HG03196 (cell line): ENCODE measurements around the gene ARPP21.
A peak's percentile ranks its signal among the peaks of the same experiment; 100 is the strongest.

Experiments used
- ATAC-seq: cut with Tn5 transposase; IDR thresholded peaks from one replicate; pipeline ENCODE4 v1.9.1; 2021; ENCODE audit not compliant: unreplicated experiment

The ARPP21 gene

DNA sequence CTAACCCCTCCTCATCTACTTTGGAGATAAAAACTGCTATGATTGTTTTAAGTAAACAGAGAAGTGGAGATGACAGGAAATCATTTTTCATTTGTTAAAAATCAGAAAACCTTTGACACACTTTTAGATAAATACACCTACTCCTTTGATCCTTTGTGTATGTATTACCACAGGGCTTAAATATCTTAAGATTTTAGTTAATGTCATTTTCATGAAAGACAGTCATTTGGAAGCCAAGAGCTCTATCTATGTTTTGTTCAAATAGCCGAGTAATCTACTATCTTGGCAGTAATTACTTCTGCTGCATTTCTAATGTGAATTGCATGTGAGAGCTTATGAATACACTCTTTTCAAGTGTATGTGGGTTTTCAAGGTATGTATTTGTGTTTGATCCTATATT is 2.0 kb downstream of the ARPP21 start:
- ATAC-seq, result no peak

DNA sequence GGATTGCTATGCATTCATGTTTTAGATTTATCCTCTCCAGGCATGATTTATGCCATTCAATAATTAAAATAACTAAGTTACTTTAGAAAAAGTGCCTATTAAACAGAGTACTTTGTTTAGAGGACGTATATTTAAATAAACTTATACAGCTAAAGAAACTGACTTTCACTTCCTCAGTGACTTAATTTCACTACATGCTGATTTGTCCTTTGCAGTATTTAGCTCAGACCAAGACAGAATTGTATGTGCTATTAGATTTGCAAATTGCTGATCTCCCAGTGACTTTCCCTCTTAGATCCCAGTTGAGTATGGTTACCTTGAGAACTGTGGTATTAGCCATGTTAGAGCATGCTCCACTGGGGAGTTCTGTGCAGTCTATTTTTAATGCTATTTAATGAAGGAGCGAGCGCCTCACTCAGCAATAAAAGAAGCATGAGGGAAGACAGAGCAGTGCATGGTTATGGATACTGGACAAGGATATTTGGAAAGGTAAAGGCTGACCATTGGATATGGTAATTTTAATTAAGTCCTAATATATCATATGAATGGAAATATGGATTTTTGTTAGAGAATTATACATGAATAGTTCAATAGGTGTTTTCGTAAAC is 2.7 kb downstream of the ARPP21 start:
- no peak for ATAC-seq

DNA sequence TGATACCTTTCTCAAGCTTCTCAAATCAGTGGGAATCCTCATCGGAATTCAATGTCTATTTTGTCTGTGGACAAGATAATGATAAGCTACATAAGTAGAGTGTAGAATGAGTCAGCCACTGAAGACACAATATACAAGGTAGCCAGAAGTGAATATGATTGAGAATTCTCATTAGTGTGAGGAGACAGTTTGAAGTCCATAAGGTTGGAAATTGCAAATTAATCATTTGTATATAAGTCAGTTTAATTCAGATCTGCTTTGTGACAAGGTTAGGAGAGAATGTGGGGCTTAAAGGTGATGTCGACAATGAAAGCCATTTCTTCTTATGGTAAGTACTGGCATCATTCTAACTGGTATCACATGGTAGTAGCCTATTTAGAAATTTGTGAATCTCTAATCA is 4.2 kb downstream of the ARPP21 start:
- no peak for ATAC-seq

DNA sequence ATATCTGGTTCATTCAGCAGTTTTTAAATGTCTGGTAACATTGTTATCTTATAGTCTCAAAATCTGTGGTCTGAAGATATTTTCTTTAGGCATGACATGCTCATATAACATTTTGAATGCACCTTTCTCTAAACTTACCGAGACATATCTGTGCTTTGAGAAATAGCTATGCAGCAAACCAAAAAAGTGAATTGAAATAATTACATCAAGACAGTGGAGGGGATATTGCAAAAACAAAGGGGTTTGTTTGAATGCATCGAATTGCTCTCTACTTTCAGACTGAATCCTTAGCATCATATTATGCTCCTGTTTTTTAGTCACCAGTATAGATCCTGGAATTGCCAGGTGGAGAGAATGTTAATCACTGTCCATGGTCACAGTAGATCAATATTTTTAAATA is 5.1 kb downstream of the ARPP21 start:
- ATAC-seq, result no peak

DNA sequence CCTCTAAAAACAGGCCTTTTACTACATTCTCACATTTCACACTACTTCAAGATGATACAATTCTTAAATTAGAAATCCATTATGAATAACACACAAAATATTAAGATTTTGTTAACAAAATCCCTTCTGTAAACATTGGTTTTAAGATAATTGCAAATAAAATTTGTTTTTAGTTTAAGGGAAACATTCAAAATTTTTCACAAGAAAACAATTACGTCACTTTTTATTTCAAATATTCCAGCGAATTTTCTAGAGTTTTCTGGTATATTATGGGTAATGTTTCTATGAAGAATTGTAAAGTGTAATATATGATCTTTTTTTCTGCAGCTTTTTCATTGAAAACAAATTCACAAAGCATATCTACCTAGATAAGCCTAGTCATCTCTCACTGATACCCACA is 5.9 kb downstream of the ARPP21 start:
- no peak for ATAC-seq

DNA sequence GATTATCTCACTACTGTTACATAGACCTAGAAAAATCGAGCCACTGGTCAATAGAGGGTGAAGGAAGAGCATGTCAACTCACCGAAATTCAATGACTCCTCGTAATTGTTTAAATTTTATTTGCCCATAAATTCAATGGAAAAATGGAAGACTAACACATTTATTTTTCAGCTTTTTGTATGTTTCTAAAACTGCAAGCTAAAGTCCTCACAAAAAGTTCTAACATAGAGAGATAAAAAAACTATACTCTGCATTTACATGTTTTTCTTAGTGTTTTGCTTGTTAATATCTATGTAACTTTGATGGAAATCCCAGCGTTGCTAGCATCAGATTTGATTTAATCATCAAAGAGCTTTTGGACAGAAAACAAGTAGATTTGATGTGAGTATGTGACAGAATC is 6.8 kb downstream of the ARPP21 start:
- ATAC-seq, result no peak

- ATAC-seq, result no peak
These were observed 8.1 kb downstream of the ARPP21 start for GRCh38 chr3:35647461-35647860.

DNA sequence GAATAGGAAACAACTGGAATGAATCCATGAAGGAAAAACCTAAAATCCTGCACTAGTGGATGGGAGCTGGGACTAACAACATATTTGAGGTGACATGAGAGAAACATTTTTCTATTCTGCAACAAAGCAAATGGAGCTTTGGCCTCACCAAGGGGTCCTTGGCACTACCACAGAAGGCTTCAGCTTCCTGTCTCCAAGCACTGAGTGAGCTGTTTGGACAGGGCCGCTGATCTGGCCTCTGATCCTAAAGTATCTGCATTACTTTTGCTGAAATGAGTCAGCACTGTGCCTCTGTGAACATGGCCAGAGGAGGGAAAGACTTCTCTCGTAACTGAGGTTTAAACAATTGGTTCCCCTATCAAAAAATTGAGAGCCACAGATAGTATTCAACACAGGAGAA is 9.0 kb downstream of the ARPP21 start:
- no peak for ATAC-seq

GRCh38 chr3:35649405-35649804 is 10.1 kb downstream of the ARPP21 start:
- no peak for ATAC-seq

GRCh38 chr3:35651426-35651825 is 12.1 kb downstream of the ARPP21 start:
- no peak for ATAC-seq

GRCh38 chr3:35651851-35652250 is 12.5 kb downstream of the ARPP21 start:
- no peak for ATAC-seq

DNA sequence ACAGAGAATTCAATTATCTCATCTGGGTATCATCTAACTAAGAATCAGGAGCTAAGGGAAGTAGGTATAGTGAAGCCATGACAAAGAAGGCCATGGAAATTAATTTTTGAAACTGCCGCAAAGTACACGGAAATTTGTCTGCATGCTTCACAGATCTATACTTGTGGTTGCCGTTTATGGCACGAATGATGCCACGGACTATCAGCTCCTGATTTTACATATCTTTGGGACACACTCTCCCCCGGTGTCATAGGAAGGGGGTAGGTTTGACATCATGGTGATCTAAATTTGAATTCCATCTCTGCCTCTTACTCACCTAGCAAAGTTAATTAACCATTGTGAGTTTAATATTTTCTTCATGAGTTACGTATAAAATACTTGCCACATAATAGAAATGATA is 14.0 kb downstream of the ARPP21 start:
- no peak for ATAC-seq

DNA sequence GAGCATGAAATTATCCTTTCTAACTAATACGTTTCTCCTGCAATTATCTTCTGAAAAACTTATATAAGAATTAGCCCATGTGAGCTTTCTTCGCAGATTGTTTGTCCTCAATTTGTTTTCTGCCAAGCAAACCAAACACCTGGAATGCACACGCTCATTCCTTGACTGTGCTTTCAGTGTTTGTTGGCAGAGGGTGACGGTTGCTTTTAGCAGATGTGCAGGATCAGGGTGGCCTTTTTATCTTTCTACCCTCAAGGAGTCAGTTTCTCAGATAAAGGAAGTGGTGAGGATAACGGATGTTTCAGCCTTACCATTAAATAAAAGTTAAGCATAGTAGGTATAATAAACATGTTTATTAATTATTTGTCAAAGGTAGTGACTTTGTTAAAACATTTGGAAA is 15.2 kb downstream of the ARPP21 start:
- no peak for ATAC-seq

- ATAC-seq, result no peak
These were observed 19.4 kb downstream of the ARPP21 start for GRCh38 chr3:35658686-35659085.

DNA sequence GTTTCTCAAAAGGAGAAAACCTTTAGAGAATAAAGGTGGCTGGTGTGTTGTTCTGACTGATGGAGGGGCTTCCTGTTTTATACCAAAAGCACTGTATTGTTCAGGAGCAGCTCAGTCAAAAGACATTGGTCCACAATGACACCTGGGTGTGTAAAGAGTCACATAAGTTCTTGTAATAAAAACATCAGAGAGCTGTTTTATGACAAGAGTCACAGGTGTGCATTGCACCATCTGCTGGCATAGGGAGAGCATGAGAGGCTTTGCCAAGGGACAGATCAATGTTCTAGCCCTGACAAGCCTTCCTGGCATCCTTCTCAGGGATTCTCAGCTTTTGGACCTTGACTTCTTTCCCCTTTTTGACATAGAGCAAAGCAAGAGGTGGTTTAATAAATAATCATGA is 20.4 kb downstream of the ARPP21 start:
- ATAC-seq, result no peak

- ATAC-seq, result no peak
These were observed 24.1 kb downstream of the ARPP21 start for GRCh38 chr3:35663471-35663870.

- ATAC-seq, result peak; percentile 75
These were observed 25.2 kb downstream of the ARPP21 start for GRCh38 chr3:35664460-35664919.

GRCh38 chr3:35665390-35666055 is 26.2 kb downstream of the ARPP21 start:
- no peak for ATAC-seq

GRCh38 chr3:35666888-35667287 is 27.6 kb downstream of the ARPP21 start:
- no peak for ATAC-seq

DNA sequence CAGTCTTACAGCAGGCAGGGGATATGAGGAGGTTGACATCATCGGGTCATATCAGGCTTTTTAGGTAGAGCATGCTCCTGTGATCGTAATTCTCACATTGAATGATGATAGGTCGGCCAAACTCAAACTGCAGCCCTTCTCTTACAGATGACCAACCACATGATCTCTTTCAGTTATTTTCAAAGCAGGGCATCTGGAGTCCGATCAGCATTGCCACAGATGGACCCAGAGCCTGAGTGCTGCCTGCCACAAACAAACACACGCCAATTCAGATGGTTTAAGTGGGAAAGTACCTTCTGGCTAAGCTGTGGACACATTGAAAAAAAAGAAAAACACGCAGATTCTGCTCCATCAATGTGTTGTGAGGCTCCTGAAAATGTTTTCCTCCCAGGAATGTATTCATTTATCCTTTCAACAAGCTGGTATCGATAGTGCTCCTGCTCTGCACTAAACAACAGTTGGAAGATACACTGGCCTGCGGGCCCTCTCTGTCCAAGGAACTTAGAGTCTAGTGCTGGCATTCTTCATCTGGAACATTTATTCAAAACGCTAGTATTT is 31.2 kb downstream of the ARPP21 start:
- ATAC-seq, result no peak

DNA sequence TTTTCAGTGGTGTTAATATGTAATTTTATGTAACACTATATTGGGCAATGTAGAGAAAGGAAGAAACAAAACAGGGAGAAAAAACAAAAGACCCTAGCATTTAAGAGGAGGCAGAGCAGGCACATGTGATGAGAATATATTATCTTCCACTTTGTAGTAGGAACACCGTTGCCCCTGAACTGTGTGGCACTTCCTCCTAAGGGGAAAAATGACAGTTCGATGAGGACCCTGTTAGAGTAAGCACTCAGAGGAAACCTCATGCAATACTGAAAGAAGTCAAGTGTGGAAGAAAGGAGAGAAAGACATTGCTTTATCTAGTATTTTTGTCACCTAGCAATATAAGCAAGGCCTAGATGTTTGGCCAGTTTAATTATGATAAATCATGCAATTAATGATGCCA is 32.2 kb downstream of the ARPP21 start:
- no peak for ATAC-seq

DNA sequence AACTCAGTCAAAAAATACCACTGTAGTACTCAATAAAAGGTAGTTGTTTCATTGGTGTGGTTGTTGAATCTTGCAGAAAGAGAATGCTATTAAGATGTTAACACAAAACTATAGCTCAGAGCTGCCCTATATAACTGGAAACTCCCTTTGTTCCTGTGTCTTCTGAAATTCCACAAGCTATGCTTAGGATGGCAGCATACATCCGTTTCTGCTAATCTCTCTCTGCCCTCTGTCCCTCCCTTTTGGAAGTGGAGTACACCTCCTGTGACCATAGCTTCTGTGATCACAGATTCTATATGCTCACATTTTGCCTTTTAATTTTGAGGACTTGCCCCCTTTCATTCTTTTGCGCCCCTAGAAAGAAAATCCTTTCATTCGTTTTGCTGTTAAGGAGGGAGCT is 33.7 kb downstream of the ARPP21 start:
- ATAC-seq, result no peak
